AG04450 (cell line): ENCODE results near the gene PITPNM3. TPM values are rescaled to one million over a fixed set of nuclear protein-coding genes. Genes with fewer than 3 reads are reported as not detected.

Experiments used
- CTCF ChIA-PET: fragments of 300-600, 350-600 bp; formaldehyde crosslinking; extraction: SDS; loops from one replicate; lab custom pipeline; 2022; ENCODE audit warnings: antibody characterized with exemption, inconsistent platforms; lab: Charles Lee
- POLR2A ChIA-PET: fragments of 350-600 bp; formaldehyde crosslinking; extraction: SDS; loops from one replicate; lab custom pipeline; 2021; ENCODE audit warnings: antibody characterized with exemption, inconsistent platforms; lab: Yijun Ruan, JAX
- DNase-seq: peaks from one replicate; pipeline ENCODE4 v3.0.0-alpha.2; 2011; ENCODE audit warnings: low read depth, low spot score
- H3K27ac ChIP-seq: one replicate; pipeline ENCODE4 v1.5.1; 2012; ENCODE audit warnings: low read depth, low read length, control low read depth
- H3K27me3 ChIP-seq: one replicate; pipeline ENCODE4 v1.6.0; 2012; ENCODE audit warnings: low read length; ENCODE audit not compliant: control insufficient read depth, insufficient read depth
- H3K4me3 ChIP-seq: 2 replicates; pipeline ENCODE4 v1.5.1; 2011; ENCODE audit warnings: mild to moderate bottlenecking, low read depth, low read length, control low read depth
- H3K9me3 ChIP-seq: 2 replicates; pipeline ENCODE4 v1.5.1; 2012; ENCODE audit warnings: low read length; ENCODE audit not compliant: control insufficient read depth, insufficient read depth
- CTCF ChIP-seq: IDR thresholded peaks from 2 replicates; pipeline ENCODE4 v1.5.1; 2011; ENCODE audit warnings: low read depth, low read length, control low read depth, inconsistent platforms
- polyA plus RNA-seq: library from polyadenylated mRNA; depleted of rRNA; stranded (reverse); fragments of >200 nt; gene quantifications from 2 replicates; pipeline ENCODE4 v1.2.3, GENCODE V29; 2011

Gene PITPNM3
- polyA plus RNA-seq, 1 experiment: 0.38 TPM

GRCh38 chr17:6453279-6454024 lies 102.9 kb downstream of the PITPNM3 start:
- H3K27ac ChIP-seq: no peak overlapping the region
- no peak for TF ChIP-seq CTCF
- H3K9me3 ChIP-seq: no peaks in the 10 kb centered on the region; the same call in 1 of the 2 replicates
- ChIA-PET POLR2A (no interaction called here), CTCF (interaction anchor here (0.6 to 1.6 kb wide), 2 partner anchors 20 to 826 kb away, joined by 3 to 7 read pairs; no protein-coding TSS in a partner anchor)
- no peak for DNase-seq
- H3K27me3 ChIP-seq: no peaks in the 10 kb centered on the region
- no peak overlapping the region for H3K4me3 ChIP-seq

- Histone ChIP-seq H3K4me3 (no peak overlapping the region), H3K27me3 (no peaks in the 10 kb centered on the region), H3K27ac (no peak overlapping the region), H3K9me3 (no peaks in the 10 kb centered on the region; the same call in 1 of the 2 replicates)
- ChIA-PET POLR2A (no interaction called here), CTCF (no interaction called here)
- no peak for TF ChIP-seq CTCF
- no peak for DNase-seq
These were observed 103.7 kb downstream of the PITPNM3 start for GRCh38 chr17:6452471-6453266.

GRCh38 chr17:6450926-6451832 lies 105.2 kb downstream of the PITPNM3 start:
- CTCF ChIA-PET: interaction anchor here (0.7 kb wide), 1 partner anchor 15 kb away, joined by 3 read pairs; no protein-coding TSS in a partner anchor
- DNase-seq: no peak

GRCh38 chr17:6449307-6449706 lies 107.0 kb downstream of the PITPNM3 start:
- Histone ChIP-seq H3K27ac (no peak overlapping the region), H3K27me3 (no peaks in the 10 kb centered on the region), H3K4me3 (no peak overlapping the region), H3K9me3 (no peaks in the 10 kb centered on the region)
- no peak for TF ChIP-seq CTCF
- POLR2A ChIA-PET: no interaction called here
- DNase-seq: no peak
- CTCF ChIA-PET: no interaction called here

More at GRCh38 chr17:6450926-6451832, 105.2 kb downstream of the PITPNM3 start:
- H3K4me3 ChIP-seq: no peak overlapping the region
- H3K27me3 ChIP-seq: no peaks in the 10 kb centered on the region
- H3K27ac ChIP-seq: no peak overlapping the region
- no peak for TF ChIP-seq CTCF
- POLR2A ChIA-PET: no interaction called here
- H3K9me3 ChIP-seq: no peaks in the 10 kb centered on the region; the same call in 1 of the 2 replicates
